CD4-positive, alpha-beta T cell treated with Interleukin-4 for 1 hour (primary cell): ENCODE measurements around the gene REN.

Experiments used
- DNase-seq, 2 donors: peaks; one replicate each; pipeline ENCODE4 v3.0.0-alpha.2; 2020 to 2022

The REN gene

GRCh38 chr1:204190212-204191211 is 24.4 kb upstream of the REN start:
- peak in 1 of 2 donors; percentile 30 for DNase-seq

DNA sequence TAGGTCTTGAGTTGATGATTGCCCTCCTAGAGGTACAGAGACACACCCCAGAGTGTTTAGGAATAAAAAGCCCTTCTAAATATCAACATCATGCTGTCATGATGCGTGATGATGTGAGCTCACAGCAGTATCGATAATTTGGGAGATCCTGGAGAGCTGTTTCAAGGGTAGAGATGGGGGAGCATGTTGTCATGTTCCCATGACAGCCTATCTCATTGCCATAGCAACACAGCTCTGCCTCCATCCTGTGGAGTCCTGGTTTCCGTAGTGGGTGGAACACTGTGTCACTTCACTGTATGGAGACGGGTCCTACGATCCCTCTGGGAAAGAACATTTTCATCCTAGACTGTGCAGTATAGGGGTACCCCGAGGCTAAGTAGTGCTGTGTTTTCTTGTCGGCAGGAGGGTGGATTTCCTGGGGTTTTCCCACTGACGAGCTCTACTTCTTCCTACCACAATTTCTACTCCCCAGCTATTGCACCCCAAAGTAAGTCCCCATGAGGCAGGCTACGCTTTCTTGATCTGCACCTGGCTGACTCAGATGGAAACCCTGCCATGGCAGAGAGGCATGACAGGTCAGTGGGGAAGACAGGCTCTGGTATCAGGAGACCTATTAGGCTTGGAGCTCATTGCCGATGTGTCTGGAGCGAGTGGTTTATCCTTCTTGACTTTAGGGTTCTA is 23.0 kb upstream of the REN start:
- no peak for DNase-seq

- DNase-seq: no peak
Measured at GRCh38 chr1:204186597-204186996, 20.5 kb upstream of the REN start.

- no peak for DNase-seq
Measured at GRCh38 chr1:204181116-204181515, 15.0 kb upstream of the REN start.

GRCh38 chr1:204180133-204180532 is 14.0 kb upstream of the REN start:
- DNase-seq: no peak

- no peak for DNase-seq
Measured at GRCh38 chr1:204178487-204179281, 12.5 kb upstream of the REN start.

GRCh38 chr1:204177133-204177532 is 11.0 kb upstream of the REN start:
- no peak for DNase-seq

DNA sequence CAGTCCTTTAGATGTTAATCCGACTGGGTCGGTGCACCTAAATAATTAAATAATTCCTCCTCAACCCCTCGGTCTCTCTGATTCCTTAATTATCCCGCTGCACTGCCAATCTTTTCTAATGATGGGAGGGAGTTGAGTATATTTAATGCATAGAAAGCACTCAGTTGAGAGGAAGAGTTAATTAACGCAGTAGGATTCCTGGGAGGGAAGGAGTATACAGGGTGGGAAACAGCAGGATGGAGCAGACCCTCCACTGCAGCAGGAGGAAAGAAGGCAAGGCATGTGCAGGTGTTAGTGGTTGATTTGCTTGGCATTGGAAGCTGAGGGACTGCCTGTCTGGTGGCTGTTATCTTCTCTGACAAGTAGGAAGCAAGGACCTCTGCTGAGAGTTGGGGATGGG is 9.9 kb upstream of the REN start:
- DNase-seq: no peak

GRCh38 chr1:204174958-204175357 is 8.8 kb upstream of the REN start:
- no peak for DNase-seq

GRCh38 chr1:204172404-204173029 is 6.4 kb upstream of the REN start:
- DNase-seq: no peak

- no peak for DNase-seq
Measured at GRCh38 chr1:204171751-204172178, 5.6 kb upstream of the REN start.

DNA sequence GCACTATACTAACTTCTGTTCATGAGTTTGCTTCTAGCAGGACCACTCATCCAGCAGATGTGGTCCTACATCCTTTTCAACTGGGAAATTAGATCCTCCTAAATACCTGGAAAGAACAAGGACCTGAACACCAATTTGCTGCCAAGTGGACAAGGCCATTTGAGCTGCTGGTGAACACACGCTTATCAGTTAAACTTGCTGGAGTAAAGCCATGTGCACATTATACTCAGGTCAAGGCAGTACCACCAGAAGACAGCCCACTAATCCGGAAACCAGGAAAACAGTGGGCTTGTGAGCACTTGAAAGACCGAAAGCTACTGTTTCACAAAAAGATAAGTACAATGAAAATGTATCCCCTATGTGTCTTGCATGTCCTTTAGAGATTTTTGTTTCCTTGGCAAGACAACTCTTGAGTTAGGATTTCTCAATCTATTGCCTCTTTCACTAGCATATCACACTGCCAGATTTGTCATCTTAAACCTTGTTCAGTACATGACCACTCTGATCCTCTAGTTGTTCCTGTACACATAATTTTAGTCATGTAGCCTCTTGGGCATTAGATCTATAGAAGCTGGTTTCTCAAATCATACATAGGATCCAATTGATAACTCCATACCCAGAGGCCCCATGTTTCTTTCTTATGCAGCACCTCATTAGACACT is 4.5 kb upstream of the REN start:
- DNase-seq: no peak

DNA sequence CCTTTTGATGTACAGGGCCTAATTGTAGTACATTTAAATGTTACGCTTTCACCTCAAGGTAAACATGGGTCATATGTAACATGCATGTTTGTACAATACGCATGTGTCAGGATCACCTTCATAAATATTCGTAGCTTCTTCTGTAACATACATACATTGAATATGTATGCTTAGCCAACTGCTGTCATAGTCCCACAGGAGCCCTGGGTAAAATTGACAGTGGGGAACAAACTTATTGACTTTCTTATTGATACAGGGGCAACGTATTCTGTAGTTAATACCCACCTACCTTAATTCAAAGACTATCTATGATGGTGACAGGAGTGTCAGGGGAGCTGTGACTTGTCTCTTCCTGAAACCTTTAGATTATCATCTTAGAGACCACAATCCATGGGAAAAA is 3.7 kb upstream of the REN start:
- DNase-seq: peak in 1 of 2 donors; percentile 11

GRCh38 chr1:204167730-204168129 is 1.6 kb upstream of the REN start:
- DNase-seq: no peak

DNA sequence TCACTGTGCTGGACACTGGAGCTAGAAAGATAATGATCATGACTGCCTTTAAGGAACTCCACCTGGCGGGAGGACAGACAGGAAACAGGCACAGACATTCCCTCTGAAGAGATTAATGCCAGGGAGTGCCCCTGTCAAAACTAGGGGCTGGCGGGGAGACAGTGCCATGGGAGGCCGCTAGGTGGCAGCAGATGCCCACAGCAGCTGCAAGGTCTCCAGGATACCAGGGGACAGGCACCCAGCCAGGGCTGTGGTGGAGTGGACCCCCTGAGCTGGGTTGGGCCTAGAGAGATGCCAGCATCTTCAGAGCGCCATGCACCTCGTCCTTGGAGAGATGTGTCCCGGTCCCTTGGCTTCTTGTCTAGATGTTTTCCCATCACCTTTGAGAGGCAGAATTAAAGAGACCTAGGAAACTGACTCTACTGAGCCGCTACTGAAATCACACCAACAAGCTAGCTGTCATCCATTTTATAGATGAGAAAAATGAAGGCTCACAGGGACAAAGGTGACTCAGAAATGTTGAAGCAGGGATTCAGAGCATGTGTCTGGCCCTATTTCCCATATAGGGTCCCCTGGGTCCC is 3.6 kb downstream of the REN start:
- peak; percentile 72 to 77 for DNase-seq

DNA sequence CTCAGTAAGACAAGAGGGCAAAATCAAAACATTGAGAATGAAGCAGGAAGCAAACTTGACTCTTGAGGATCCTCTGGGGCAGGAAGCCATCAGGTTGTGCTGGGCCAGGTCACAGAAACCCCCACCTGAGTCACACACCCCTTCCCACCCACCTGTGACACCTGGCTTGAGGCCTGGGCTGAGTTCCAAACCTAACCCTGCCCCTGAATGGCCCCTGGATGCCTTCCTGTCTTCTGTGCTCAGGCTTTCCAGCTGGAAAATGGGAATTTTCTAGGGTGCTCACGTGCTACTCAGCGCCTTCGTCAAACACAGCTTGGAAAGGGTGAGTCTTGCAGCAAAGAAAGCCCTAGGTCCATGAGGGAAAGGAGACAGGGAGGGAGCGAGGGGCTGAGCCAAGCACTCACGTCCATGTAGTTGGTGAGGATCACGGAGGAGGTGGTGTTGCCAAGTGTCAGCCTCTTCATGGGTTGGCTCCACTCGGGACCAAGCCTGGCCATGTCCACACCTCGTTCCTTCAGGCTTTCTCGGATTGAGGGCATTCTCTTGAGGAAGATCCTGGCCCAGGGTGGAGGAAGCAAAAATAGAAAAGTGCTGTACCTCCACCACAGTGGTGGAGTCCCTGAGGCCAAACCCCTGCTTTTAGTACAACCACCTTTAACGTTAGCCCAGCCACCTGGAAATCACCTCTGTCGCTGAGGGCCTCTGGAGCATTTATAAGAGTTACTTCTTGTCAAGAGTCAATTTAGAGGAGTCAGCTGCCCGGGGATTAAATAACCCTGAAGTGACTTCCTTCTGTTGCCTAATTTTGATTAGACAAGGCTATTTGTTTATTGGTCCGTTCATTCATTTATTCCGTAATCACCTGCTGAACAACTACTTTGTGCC is 4.3 kb downstream of the REN start:
- no peak for DNase-seq

GRCh38 chr1:204157962-204158361 is 8.2 kb downstream of the REN start:
- DNase-seq: no peak

DNA sequence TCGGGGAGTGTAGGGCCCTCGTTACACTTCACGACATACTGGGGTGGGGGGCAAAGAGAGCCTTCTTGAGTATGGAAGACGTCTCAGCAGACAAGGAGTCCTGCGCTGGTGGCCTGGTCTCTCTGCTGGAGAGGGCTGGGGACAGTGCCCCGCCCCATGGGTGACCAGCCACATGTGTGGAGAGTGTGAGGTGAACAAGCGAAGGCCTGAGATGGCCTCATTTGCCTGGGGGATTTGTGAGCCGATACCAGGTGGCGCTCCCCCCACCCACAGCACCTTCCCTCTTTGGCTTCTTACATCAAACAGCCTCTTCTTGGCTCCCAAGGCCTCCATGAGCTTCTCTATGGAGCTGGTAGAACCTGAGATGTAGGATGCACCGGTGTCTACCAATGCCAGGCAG is 10.3 kb downstream of the REN start:
- no peak for DNase-seq

DNA sequence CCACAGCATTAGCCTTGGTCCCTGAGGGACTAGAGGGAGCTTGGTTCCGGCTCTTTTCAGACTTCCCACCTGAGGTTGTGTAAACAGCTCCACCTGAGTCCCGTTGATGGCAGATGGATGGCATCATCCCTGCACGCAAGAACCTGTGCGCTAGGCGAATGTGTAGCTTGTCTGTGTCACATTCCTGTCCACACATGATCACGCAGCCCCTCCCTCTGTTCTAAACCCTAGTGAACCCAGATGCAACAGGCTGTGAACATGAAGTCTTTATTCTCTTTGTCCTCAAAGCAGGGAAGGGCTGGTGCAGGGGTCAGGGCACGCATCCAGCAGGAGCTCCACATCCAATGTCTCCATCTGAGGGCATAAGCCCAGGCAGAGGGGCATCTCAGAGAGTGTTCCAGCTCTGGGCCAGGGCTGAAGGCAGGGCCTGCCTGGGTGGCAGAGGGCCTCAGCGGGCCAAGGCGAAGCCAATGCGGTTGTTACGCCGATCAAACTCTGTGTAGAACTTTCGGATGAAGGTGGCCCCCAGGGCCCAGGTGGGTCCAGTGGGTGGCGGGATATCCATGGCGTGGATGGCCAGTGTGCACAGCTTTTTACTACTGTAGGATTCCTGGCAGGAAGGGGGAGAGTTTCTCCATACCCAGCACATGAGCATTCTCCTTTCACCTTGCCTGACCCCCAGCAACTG is 11.4 kb downstream of the REN start:
- DNase-seq: no peak

DNA sequence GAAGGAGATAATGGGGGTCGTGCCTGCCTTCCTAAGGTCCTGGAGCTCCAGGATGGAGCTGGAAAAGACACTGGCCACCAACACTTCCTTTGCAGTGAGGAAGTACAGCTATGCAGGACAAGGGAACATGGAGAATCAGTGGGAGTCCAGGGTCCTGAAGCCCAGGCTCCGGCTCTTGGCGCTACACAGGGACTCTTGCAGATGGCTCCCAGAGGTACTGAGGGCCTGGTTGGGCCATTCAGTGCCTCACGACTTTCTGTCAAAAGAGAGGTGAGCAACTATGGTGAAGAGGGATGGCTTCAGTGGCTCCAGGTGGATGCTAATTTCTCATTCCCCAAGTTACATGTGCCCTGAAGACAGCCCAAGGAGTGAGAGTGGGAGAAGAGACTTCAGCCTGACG is 12.5 kb downstream of the REN start:
- no peak for DNase-seq
